HCT116 (cell line): Measurements from ENCODE around the gene PDE7B. TPM values are rescaled to one million over a fixed set of nuclear protein-coding genes. Genes with fewer than 3 reads are reported as not detected.

ENCODE experiments used
- ATAC-seq: fragments of 200-7000 bp; cut with Tn5 transposase; 2 replicates; pipeline ENCODE4 v1.9.1; 2020; ENCODE audit warnings: mild to moderate bottlenecking, moderate library complexity
- BruUV-seq: library from RNA; stranded (reverse); fragments of 400-500 nt; replicated peaks from 2 replicates; lab custom pipeline; 2021; lab: Mats Ljungman, UMichigan
- CTCF ChIA-PET: fragments of 300-600 bp; sonication (Branson Sonifier 250); formaldehyde crosslinking; loops from one replicate; lab custom pipeline; 2021; ENCODE audit warnings: antibody characterized with exemption; lab: Charles Lee
- POLR2A ChIA-PET: fragments of 300-600, 350-600 bp; sonication (Branson Sonifier 250); formaldehyde crosslinking; loops from one replicate; lab custom pipeline; 2021; ENCODE audit warnings: antibody characterized with exemption; lab: Charles Lee
- RAD21 ChIA-PET, 2 experiments: fragments of 300-600 bp; sonication (Branson Sonifier 250); formaldehyde crosslinking; loops; one replicate each; lab custom pipeline; 2023; ENCODE audit warnings: low total read pairs in 2 of 2; ENCODE audit not compliant: uncharacterized antibody in 2 of 2, unreplicated experiment in 2 of 2, low non-redundant PET in 1 of 2; lab: Charles Lee
- DNase-seq: peaks from one replicate; pipeline ENCODE4 v3.0.0-alpha.2; 2010; ENCODE audit warnings: low read depth, low spot score
- H2AFZ ChIP-seq: fragments of 200-600 bp; shearing (Covaris generic), sonication (generic); 2 replicates; pipeline ENCODE4 v1.6.1; 2017; ENCODE audit warnings: low read depth, mixed run types, mixed read lengths, antibody characterized with exemption, low read length; ENCODE audit not compliant: poor library complexity, severe bottlenecking
- H3K27ac ChIP-seq: 2 replicates; pipeline ENCODE4 v1.5.1; 2012; ENCODE audit warnings: low read depth, low read length
- H3K27me3 ChIP-seq: fragments of 200-600 bp; sonication (generic); 2 replicates; pipeline ENCODE4 v1.6.1; 2016; ENCODE audit warnings: mixed run types, low read length, mixed read lengths; ENCODE audit not compliant: insufficient read depth
- H3K36me3 ChIP-seq, 2 experiments: fragments of 200-500 bp in 1 of 2; fragments of 200-600 bp in 1 of 2; sonication (Bioruptor generic) in 1 of 2; sonication (generic) in 1 of 2; 2 replicates each; pipeline versions ENCODE4 v1.5.1 to v1.6.1; 2014 to 2016; ENCODE audit warnings: low read length in 2 of 2, inconsistent platforms in 1 of 2, mixed read lengths in 1 of 2, mixed run types in 1 of 2; ENCODE audit not compliant: insufficient read depth in 2 of 2, control insufficient read depth in 1 of 2
- H3K4me1 ChIP-seq, 2 experiments: fragments of 200-600 bp in 1 of 2; sonication (generic) in 1 of 2; 2 replicates each; pipeline versions ENCODE4 v1.5.1 to v1.6.1; 2012 to 2017; ENCODE audit warnings: low read length in 2 of 2, inconsistent platforms in 1 of 2, mild to moderate bottlenecking in 1 of 2, mixed read lengths in 1 of 2, mixed run types in 1 of 2, moderate library complexity in 1 of 2; ENCODE audit not compliant: insufficient read depth in 2 of 2, control insufficient read depth in 1 of 2
- H3K4me2 ChIP-seq: fragments of 200-600 bp; sonication (generic); 2 replicates; pipeline ENCODE4 v1.6.1; 2017; ENCODE audit warnings: mixed run types, low read length, mixed read lengths
- H3K4me3 ChIP-seq, 2 experiments: fragments of 200-600 bp in 1 of 2; sonication (generic) in 1 of 2; replicated peaks in 1 of 2; 2 replicates each; pipeline ENCODE4 v1.5.1; 2011 to 2016; ENCODE audit warnings: low read length in 2 of 2, control low read depth in 1 of 2, low read depth in 1 of 2, mild to moderate bottlenecking in 1 of 2, mixed read lengths in 1 of 2, mixed run types in 1 of 2
- H3K79me2 ChIP-seq: fragments of 200-600 bp; sonication (generic); 2 replicates; pipeline ENCODE4 v1.6.1; 2017; ENCODE audit warnings: mild to moderate bottlenecking, mixed run types, low read length, moderate library complexity, mixed read lengths; ENCODE audit not compliant: insufficient read depth
- H3K9ac ChIP-seq: fragments of 200-600 bp; sonication (generic); 2 replicates; pipeline ENCODE4 v1.6.1; 2016; ENCODE audit warnings: low read length, mixed read lengths
- H3K9me2 ChIP-seq: fragments of 200-600 bp; sonication (generic), shearing (Covaris generic); 2 replicates; pipeline ENCODE4 v1.6.1; 2017; ENCODE audit warnings: mixed run types, mild to moderate bottlenecking, moderate library complexity; ENCODE audit not compliant: insufficient read depth
- H3K9me3 ChIP-seq, 2 experiments: fragments of 200-500 bp in 1 of 2; fragments of 200-600 bp in 1 of 2; sonication (Bioruptor generic) in 1 of 2; sonication (generic) in 1 of 2; 2 replicates each; pipeline ENCODE4 v1.6.1; 2014 to 2017; ENCODE audit warnings: low read length in 2 of 2, mixed read lengths in 2 of 2, inconsistent platforms in 1 of 2, low read depth in 1 of 2, mild to moderate bottlenecking in 1 of 2, mixed run types in 1 of 2, moderate library complexity in 1 of 2; ENCODE audit not compliant: control insufficient read depth in 1 of 2, insufficient read depth in 1 of 2
- H4K20me1 ChIP-seq: fragments of 200-600 bp; sonication (generic), shearing (Covaris generic); 2 replicates; pipeline ENCODE4 v1.6.1; 2017; ENCODE audit warnings: mixed run types, mild to moderate bottlenecking, moderate library complexity; ENCODE audit not compliant: insufficient read depth
- CEBPB ChIP-seq: IDR thresholded peaks from 2 replicates; pipeline ENCODE4 v1.6.1; 2012; ENCODE audit warnings: low read depth
- EGR1 ChIP-seq: IDR thresholded peaks from 2 replicates; pipeline ENCODE4 v1.6.1; 2012; ENCODE audit warnings: low read depth
- ELF1 ChIP-seq: IDR thresholded peaks from 2 replicates; pipeline ENCODE4 v1.6.1; 2012; ENCODE audit warnings: low read depth, borderline replicate concordance
- EZH2 ChIP-seq: fragments of 200-600 bp; sonication (generic); IDR thresholded peaks from 2 replicates; pipeline ENCODE4 v1.6.1; 2017; ENCODE audit warnings: antibody characterized with exemption, mixed run types
- REST ChIP-seq: IDR thresholded peaks from 2 replicates; pipeline ENCODE4 v1.6.1; 2012; ENCODE audit warnings: low read depth
- ZBTB33 ChIP-seq: IDR thresholded peaks from 2 replicates; pipeline ENCODE4 v1.6.1; 2011; ENCODE audit warnings: mild to moderate bottlenecking, low read length, moderate library complexity; ENCODE audit not compliant: insufficient replicate concordance; ENCODE audit errors: extremely low read depth
- intact Hi-C: fragments of 100-400 bp; cut with micrococcal nuclease; formaldehyde crosslinking; loops from 2 replicates; pipeline ENCODE4 v1.10.0; 2022
- total RNA-seq: library from RNA; stranded (reverse); gene quantifications from one replicate; pipeline ENCODE4 v1.2.1, GENCODE V29; 2021; ENCODE audit not compliant: unreplicated experiment

Gene PDE7B
- total RNA-seq, 1 experiment from 2014 or later: 0.61 TPM

GRCh38 chr6:135823851-135824250 lies 27.6 kb upstream of the PDE7B start:
- intact Hi-C loops: no loop called here
- Histone ChIP-seq H3K9ac (no peak overlapping the region), H3K4me3 (no peak overlapping the region), H3K79me2 (no peaks in the 10 kb centered on the region), H3K9me3 (no peaks in the 10 kb centered on the region), H3K9me2 (no peaks in the 10 kb centered on the region), H4K20me1 (no peaks in the 10 kb centered on the region), H3K27ac (no peak overlapping the region), H2AFZ (no peak overlapping the region), H3K4me1 (no peaks in the 10 kb centered on the region), H3K4me2 (no peak overlapping the region), H3K36me3 (no peaks in the 10 kb centered on the region), H3K27me3 (no peaks in the 10 kb centered on the region)
- ChIA-PET RAD21 (no interaction called here), POLR2A (no interaction called here), CTCF (no interaction called here)
- TF ChIP-seq REST (no peak), EZH2 (no peak), CEBPB (no peak), EGR1 (no peak), ZBTB33 (no peak), ELF1 (no peak)
- no peak for DNase-seq
- no TSS peak for BruUV-seq
- no peak for ATAC-seq
